GM23248 (cell line): Measurements from ENCODE around the gene BSCL2. TPM values are rescaled to one million over a fixed set of nuclear protein-coding genes. Genes with fewer than 3 reads are reported as not detected.

ENCODE experiments used
- DNase-seq: peaks from one replicate; pipeline ENCODE4 v3.0.0-alpha.2; 2015
- H2AFZ ChIP-seq: fragments of 200-600 bp; sonication (generic); 2 replicates; pipeline ENCODE4 v1.6.1; 2016; ENCODE audit warnings: antibody characterized with exemption
- H3F3A ChIP-seq: fragments of 200-600 bp; sonication (generic); 2 replicates; pipeline ENCODE4 v1.6.1; 2016; ENCODE audit warnings: mild to moderate bottlenecking, antibody characterized with exemption, mixed run types; ENCODE audit not compliant: insufficient read depth
- H3K27ac ChIP-seq: fragments of 200-600 bp; sonication (generic); 2 replicates; pipeline ENCODE4 v1.5.1; 2016; ENCODE audit warnings: mild to moderate bottlenecking
- H3K27me3 ChIP-seq: fragments of 200-600 bp; sonication (generic); replicated peaks from 2 replicates; pipeline ENCODE4 v1.6.1; 2016; ENCODE audit warnings: mild to moderate bottlenecking; ENCODE audit not compliant: insufficient read depth
- H3K36me3 ChIP-seq: fragments of 200-600 bp; sonication (generic); 2 replicates; pipeline ENCODE4 v1.6.1; 2016; ENCODE audit warnings: low read depth, mild to moderate bottlenecking
- H3K4me1 ChIP-seq: fragments of 200-600 bp; sonication (generic); 2 replicates; pipeline ENCODE4 v1.6.1; 2016; ENCODE audit warnings: mild to moderate bottlenecking; ENCODE audit not compliant: insufficient read depth
- H3K4me2 ChIP-seq: fragments of 200-600 bp; sonication (generic); one replicate; pipeline ENCODE4 v1.6.1; 2016; ENCODE audit warnings: mild to moderate bottlenecking; ENCODE audit not compliant: unreplicated experiment
- H3K4me3 ChIP-seq: fragments of 200-600 bp; sonication (generic); 2 replicates; pipeline ENCODE4 v1.5.1; 2016; ENCODE audit warnings: mild to moderate bottlenecking
- H3K79me2 ChIP-seq: fragments of 200-600 bp; sonication (generic); 2 replicates; pipeline ENCODE4 v1.6.1; 2016; ENCODE audit warnings: mild to moderate bottlenecking; ENCODE audit not compliant: insufficient read depth
- H3K9ac ChIP-seq: fragments of 200-600 bp; sonication (generic); 2 replicates; pipeline ENCODE4 v1.6.1; 2016; ENCODE audit warnings: mild to moderate bottlenecking
- H3K9me2 ChIP-seq: fragments of 200-600 bp; sonication (generic); 2 replicates; pipeline ENCODE4 v1.6.1; 2016; ENCODE audit warnings: mixed run types, mild to moderate bottlenecking, moderate library complexity; ENCODE audit not compliant: insufficient read depth
- H3K9me3 ChIP-seq: fragments of 200-600 bp; sonication (generic); one replicate; pipeline ENCODE4 v1.6.1; 2017; ENCODE audit warnings: low read depth
- H4K20me1 ChIP-seq: fragments of 200-600 bp; sonication (generic); 2 replicates; pipeline ENCODE4 v1.6.0; 2016; ENCODE audit not compliant: insufficient read depth
- EZH2 ChIP-seq: fragments of 200-600 bp; sonication (generic); IDR thresholded peaks from 2 replicates; pipeline ENCODE4 v1.6.1; 2018; ENCODE audit warnings: antibody characterized with exemption, mild to moderate bottlenecking; ENCODE audit not compliant: insufficient read depth, poor library complexity, severe bottlenecking
- EZH2phosphoT487 ChIP-seq: fragments of 200-600 bp; sonication (generic); IDR thresholded peaks from 2 replicates; pipeline ENCODE4 v1.6.1; 2018; ENCODE audit warnings: antibody characterized with exemption, moderate library complexity, mild to moderate bottlenecking, low read depth; ENCODE audit not compliant: insufficient read depth
- WGBS, 2 experiments: methylation state at CpG; one replicate each; pipeline ENCODE4 v1.1.6; 2015 to 2017; ENCODE audit warnings: low lambda C conversion rate in 2 of 2, low coverage in 1 of 2; ENCODE audit errors: missing lambda C conversion rate in 2 of 2; 5-methylcytosine and 5-hydroxymethylcytosine counted together
- in situ Hi-C: fragments of 300-500 bp; cut with MboI; formaldehyde crosslinking; loops from 2 replicates; pipeline ENCODE4 v1.15.0; 2020
- polyA plus RNA-seq: library from polyadenylated mRNA; unstranded; fragments of >200 nt; fragmentation: Nextera tagmentation; extraction: Ambion mirVana; gene quantifications from 2 replicates; pipeline ENCODE4 v1.2.1, GENCODE V29; 2016
- total RNA-seq: library from RNA; depleted of rRNA; stranded (reverse); fragments of >200 nt; shearing (Covaris generic); gene quantifications from 2 replicates; pipeline ENCODE4 v1.2.3, GENCODE V29; 2014

Gene BSCL2
- total and polyA plus RNA-seq, 2 experiments from 2014 or later, result 51.0 to 74.5 TPM

- peak; percentile 94 for DNase-seq
- Histone ChIP-seq H3K9me3 (no peaks in the 10 kb centered on the region), H3K27ac (peak within 1 kb of the TSS; percentile 68), H3K4me1 (peaks cover 26% of the 10 kb centered on the region), H3K36me3 (peaks cover 8% of the 10 kb centered on the region; the same call in 1 of the 2 replicates), H3K9ac (peak within 1 kb of the TSS; percentile 65), H3K79me2 (no peaks in the 10 kb centered on the region), H2AFZ (peak within 1 kb of the TSS; percentile 60), H3K4me3 (peak within 1 kb of the TSS; percentile 57), H3K27me3 (no peaks in the 10 kb centered on the region), H3K9me2 (no peaks in the 10 kb centered on the region), H3F3A (peaks cover 23% of the 10 kb centered on the region; the same call in 1 of the 2 replicates), H4K20me1 (no peaks in the 10 kb centered on the region), H3K4me2 (peak within 1 kb of the TSS; percentile 65)
- in situ Hi-C loops, result loop anchor here (25.0 kb wide), 1 partner anchor 302 kb away; no protein-coding TSS in a partner anchor
- 1 to 3% methylated on average over 11 of the region's 11 CpGs for WGBS, 2 experiments
- TF ChIP-seq EZH2 (no peak), EZH2phosphoT487 (no peak)
Measured at GRCh38 chr11:62689421-62690183, 17.6 kb downstream of the BSCL2 start, which contains the start of gene LRRN4CL. Gene LRRN4CL (minus strand): TSS chr11:62689530. CDS start chr11:62688508, 1,022 bp downstream.

DNA sequence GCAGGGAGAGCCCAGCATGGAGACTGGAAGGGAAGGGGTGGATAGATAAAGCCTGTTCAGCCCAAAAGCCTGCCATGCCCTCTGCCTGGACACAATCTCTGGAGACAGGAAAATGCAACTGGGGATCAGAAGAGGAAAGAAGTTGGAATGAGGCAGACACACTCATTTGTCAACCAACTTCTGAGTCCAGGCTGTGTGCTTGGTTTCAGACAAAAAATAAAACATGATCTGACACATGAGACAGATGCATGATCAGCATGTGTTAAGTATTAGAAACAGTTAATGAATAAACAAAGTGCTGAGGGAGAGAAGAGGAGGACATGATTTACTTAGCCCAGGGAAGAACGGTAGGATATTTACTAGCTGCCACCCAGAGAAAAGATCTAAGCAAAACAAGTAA, 18.7 kb downstream of the BSCL2 start:
- peak overlapping the region; percentile 65 for H3K4me2 ChIP-seq
- no peaks in the 10 kb centered on the region for H3K79me2 ChIP-seq
- peak overlapping the region; percentile 68; the same call in 1 of the 2 replicates for H3K27ac ChIP-seq
- H3K27me3 ChIP-seq, result no peaks in the 10 kb centered on the region
- peak overlapping the region; percentile 60 for H2AFZ ChIP-seq
- peaks cover 23% of the 10 kb centered on the region; the same call in 1 of the 2 replicates for H3F3A ChIP-seq
- in situ Hi-C loops, result loop anchor here (25.0 kb wide), 1 partner anchor 301 kb away; no protein-coding TSS in a partner anchor
- DNase-seq, result peak; percentile 47
- peaks cover 23% of the 10 kb centered on the region for H3K4me1 ChIP-seq
- H3K9ac ChIP-seq, result peak overlapping the region; percentile 65
- H3K4me3 ChIP-seq, result peak overlapping the region; percentile 20
- H3K9me3 ChIP-seq, result no peaks in the 10 kb centered on the region
- 6 to 14% methylated on average over 1 of the region's 1 CpG for WGBS, 2 experiments
- H3K9me2 ChIP-seq, result no peaks in the 10 kb centered on the region
- H4K20me1 ChIP-seq, result no peaks in the 10 kb centered on the region
- no peak for TF ChIP-seq EZH2phosphoT487
- TF ChIP-seq EZH2, result no peak
- peaks cover 7% of the 10 kb centered on the region; the same call in 1 of the 2 replicates for H3K36me3 ChIP-seq

GRCh38 chr11:62687508-62688396, 19.5 kb downstream of the BSCL2 start:
- H3K4me3 ChIP-seq, result peak overlapping the region; percentile 20
- in situ Hi-C loops, result loop anchor here (25.0 kb wide), 1 partner anchor 300 kb away; no protein-coding TSS in a partner anchor
- peak overlapping the region; percentile 65 for H3K9ac ChIP-seq
- H3K36me3 ChIP-seq, result no peaks in the 10 kb centered on the region
- WGBS, 2 experiments, result 41 to 45% methylated on average over 65 to 72 of the region's 74 CpGs
- H3K4me2 ChIP-seq, result peak overlapping the region; percentile 65
- TF ChIP-seq EZH2 (no peak), EZH2phosphoT487 (no peak)
- H3F3A ChIP-seq, result peaks cover 23% of the 10 kb centered on the region; the same call in 1 of the 2 replicates
- H3K4me1 ChIP-seq, result peaks cover 23% of the 10 kb centered on the region
- peak overlapping the region; percentile 60 for H2AFZ ChIP-seq
- DNase-seq, result no peak
- H3K79me2 ChIP-seq, result no peaks in the 10 kb centered on the region
- no peak overlapping the region for H3K27ac ChIP-seq
- no peaks in the 10 kb centered on the region for H3K27me3 ChIP-seq
- no peaks in the 10 kb centered on the region for H4K20me1 ChIP-seq
- no peaks in the 10 kb centered on the region for H3K9me3 ChIP-seq
- H3K9me2 ChIP-seq, result no peaks in the 10 kb centered on the region

GRCh38 chr11:62682518-62682917, 24.7 kb downstream of the BSCL2 start:
- no peak for DNase-seq
- 84 to 89% methylated on average over 7 of the region's 7 CpGs for WGBS, 2 experiments
- no peak overlapping the region for H3K4me2 ChIP-seq
- H3K4me1 ChIP-seq, result peaks cover 10% of the 10 kb centered on the region
- H2AFZ ChIP-seq, result no peak overlapping the region
- no peaks in the 10 kb centered on the region for H3K36me3 ChIP-seq
- H3K27ac ChIP-seq, result no peak overlapping the region
- no peaks in the 10 kb centered on the region for H4K20me1 ChIP-seq
- peaks cover 13% of the 10 kb centered on the region for H3K79me2 ChIP-seq
- H3K4me3 ChIP-seq, result no peak overlapping the region
- in situ Hi-C loops, result loop anchor here (25.0 kb wide), 1 partner anchor 295 kb away; no protein-coding TSS in a partner anchor
- no peak overlapping the region for H3K9ac ChIP-seq
- no peak for TF ChIP-seq EZH2
- no peaks in the 10 kb centered on the region for H3K27me3 ChIP-seq
- H3K9me2 ChIP-seq, result no peaks in the 10 kb centered on the region
- H3F3A ChIP-seq, result peaks cover 15% of the 10 kb centered on the region
- no peaks in the 10 kb centered on the region for H3K9me3 ChIP-seq
